ENCODE measurements around the gene ZBTB20.

GRCh38 chr3:114417675-114418074, 729.4 kb downstream of the ZBTB20 start:
- TF ChIP-seq CTCF (IDR thresholded peaks at IDR 0.05; ENCODE audit: low read length), result no peak
- TF ChIP-seq EZH2 (optimal IDR thresholded peaks at IDR 0.05; ENCODE audit: low read depth, low read length), result no peak
- no peak for TF ChIP-seq EZH2phosphoT487 (IDR thresholded peaks at IDR 0.05; ENCODE audit: low read length)

Measured in MM.1S (cell line).